Stimulated activated CD4-positive, alpha-beta T cell treated with anti-CD3 and anti-CD28 coated beads, Interleukin-12 subunit alpha, Interleukin-12 subunit beta, amount 100 ng/mL, for 48 hours (primary cell): ENCODE measurements around the gene SKA2.
"Not testable (repeated sequence)": the region's sequence is repeated elsewhere in the genome, so short reads cannot be mapped to it uniquely, and the experiment has no call there.

Experiments
- DNase-seq, 3 donors: peaks; one replicate each; pipeline ENCODE4 v3.0.0-alpha.2; 2020; ENCODE audit warnings: low read depth in 2 of 3, low spot score in 1 of 3

The SKA2 gene

DNA sequence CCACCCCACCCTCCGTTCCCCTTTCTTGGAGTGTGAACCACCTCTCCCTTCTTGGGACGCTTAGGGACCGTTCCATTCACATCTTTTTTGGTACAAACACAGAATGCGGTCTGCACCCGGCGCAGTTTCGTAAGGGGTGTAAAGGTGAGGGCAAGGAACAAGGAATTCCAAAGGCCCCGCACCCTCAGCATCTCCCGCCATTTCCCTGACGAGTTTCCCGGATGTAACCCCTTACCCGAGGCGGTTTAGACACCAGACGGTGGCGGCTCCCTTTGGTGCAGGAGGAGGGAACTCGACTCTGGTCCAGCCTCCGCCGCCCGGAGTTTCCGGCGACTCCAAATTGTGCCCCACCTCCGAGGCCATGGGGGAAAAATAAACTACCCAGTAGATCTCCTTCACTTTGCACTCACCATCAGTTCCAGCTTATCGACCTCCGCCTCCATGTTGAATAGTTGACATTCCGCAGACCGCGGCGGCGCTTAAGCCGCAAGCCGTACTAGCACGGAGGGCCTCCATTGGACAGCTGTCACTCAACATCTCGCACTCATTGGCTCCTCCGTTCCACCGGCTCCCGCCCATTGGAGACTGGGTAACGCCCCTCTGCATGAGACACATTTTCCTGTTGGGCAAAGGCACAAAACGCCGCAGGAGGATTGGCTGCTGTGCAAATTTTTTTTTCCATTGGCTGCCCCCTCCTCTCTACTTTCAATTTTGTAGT, at the start of gene SKA2:
Gene SKA2, minus strand, starts transcription at position 466 of the 718 bp plus-strand sequence. Its CDS starts 23 bp downstream, at position 443.
- DNase-seq: peak; percentile 94 to 97 (median 95)

GRCh38 chr17:59202320-59202719, 47.3 kb upstream of the SKA2 start:
- DNase-seq: no peak

DNA sequence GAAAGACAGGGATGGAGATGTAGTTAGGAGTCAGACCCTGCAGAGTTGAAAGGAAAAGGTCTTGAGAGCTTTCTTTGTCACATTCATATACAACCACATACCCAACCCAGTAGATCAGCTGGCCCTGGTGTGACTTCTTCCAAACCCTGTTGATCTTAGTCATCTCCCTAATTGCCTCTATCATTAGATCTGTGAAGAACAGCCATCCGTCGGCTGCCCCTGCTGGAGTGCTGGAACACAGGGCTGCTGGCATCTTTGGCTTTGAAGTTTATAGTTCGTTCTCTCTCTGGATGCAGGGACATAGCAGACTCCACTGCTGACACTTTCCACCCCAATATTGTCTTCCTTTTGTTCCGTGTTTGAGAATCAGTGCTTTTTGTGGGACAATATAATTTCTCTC, 44.4 kb upstream of the SKA2 start:
- no peak for DNase-seq

- DNase-seq: no peak
Measured at GRCh38 chr17:59193336-59193862, 38.4 kb upstream of the SKA2 start.

DNA sequence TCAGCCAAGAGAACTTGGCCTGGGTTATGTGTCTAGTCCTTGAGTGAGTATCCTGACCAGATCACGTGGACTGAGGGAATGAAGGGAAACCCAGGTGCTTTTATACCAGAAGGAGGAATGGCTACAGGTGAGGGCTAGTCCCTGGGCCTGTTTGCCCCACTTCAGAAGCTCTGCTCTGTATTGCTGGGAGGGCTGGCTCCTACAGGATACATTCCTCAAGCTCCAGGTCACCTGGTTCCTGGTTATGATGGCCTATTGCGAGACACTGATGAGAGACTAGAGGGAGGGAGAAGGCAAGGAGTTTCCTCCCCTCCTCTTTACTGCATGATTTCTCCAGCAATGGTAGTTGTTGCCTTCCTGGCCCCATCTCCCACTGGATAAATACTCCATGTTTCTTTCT, 35.8 kb upstream of the SKA2 start:
- DNase-seq: no peak

GRCh38 chr17:59186850-59187249, 31.9 kb upstream of the SKA2 start:
- no peak for DNase-seq

DNA sequence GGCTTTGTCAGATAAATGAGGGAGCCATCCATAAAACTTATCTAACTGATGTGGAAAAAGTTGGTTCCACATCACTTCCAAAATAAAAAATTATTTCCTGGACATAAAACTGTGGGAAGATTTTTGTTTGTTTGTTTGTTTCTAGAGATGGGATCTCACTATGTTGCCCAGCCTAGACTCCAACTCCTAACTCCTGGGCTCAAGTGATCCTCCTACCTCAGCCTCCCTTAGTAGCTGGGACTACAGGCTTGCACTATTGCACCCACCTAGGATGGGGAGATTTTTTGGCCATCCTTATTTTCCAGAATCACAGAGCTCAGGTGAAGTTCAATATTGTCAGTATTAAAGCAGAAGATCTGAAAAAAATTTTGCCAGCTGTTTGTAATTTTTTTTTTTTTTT, 31.0 kb upstream of the SKA2 start:
- DNase-seq: no peak

DNA sequence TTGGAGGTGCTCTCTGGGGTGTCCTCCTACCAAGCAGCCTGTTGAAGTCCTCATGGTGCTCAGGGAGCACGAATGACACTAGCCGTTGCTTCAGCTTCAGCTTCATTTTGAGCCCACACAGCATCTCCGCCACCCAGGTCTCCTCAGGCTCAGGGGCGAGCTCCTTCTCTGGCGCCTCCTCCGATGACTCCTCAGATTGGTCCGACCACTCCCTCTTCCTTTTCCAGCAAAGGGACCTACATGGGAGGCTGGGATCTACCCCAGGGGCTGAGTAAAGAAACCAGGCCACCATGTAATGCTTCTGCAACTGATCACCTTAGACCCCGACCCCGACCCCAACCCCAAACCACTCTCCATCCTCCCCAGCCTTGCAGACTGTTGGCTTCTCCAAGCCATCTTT, 26.5 kb upstream of the SKA2 start:
- no peak for DNase-seq

GRCh38 chr17:59180626-59181025, 25.6 kb upstream of the SKA2 start:
- no peak for DNase-seq

GRCh38 chr17:59179601-59180000, 24.6 kb upstream of the SKA2 start:
- not testable (repeated sequence) for DNase-seq

DNA sequence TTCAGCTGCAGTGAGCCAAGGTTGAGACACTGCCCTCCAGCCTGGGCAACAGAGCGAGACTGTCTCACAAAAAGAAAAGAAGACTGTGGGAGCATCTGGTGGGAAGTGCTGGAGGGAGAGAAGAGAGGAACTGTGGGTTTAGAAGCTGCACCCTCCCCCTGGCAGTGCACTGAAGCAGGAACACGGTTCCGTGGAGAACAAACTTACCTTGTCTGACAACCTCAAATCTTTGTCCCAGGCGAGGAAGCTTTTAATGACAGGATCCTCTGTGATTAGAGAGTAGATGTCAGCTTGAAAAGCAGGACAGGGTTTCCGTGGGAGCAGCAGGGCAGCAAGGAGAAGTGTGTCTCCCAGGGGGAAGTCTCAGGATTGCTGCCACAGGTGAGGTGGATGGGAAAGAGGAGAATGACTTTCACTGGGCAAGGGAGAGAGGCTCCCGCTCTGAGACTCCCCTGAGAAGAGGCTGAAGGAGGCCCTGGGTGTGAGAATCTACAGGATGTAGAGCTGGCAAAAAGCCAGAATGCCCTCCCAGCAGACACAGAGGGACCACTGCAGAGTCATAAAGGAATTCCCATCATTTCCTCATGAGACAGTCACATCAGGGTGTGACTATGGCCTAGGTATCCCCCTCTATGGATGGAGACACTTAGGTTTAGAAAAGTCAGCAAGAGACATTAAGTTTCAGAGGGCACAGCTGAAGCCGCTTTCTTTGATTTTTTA, 23.4 kb upstream of the SKA2 start:
- DNase-seq: no peak

- no peak for DNase-seq
Measured at GRCh38 chr17:59175076-59175475, 20.1 kb upstream of the SKA2 start.

- no peak for DNase-seq
Measured at GRCh38 chr17:59174671-59175070, 19.7 kb upstream of the SKA2 start.

GRCh38 chr17:59172436-59173004, 17.5 kb upstream of the SKA2 start:
- no peak for DNase-seq

GRCh38 chr17:59167571-59168001, 12.6 kb upstream of the SKA2 start:
- no peak for DNase-seq

GRCh38 chr17:59165933-59166342, 11.0 kb upstream of the SKA2 start:
- DNase-seq: peak in 2 of 3 donors; percentile 10 to 24

DNA sequence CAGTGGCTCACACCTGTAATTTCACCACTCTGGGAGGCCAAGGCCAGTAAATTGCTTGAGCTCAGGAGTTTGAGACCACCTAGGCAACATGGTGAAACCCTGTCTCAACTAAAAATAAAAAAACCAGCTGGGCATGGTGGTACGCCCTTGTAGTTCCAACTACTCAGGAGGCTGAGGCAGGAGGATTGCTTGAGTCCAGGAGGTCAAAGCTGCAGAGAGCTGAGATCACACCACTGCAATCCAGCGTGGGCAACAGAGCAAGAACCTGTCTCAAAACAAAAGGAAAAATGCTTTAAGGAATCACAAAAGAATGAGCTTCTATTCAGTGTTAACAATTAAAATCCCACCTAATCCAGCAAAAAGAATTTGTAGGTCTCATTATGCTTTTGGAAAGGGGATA, 6.5 kb upstream of the SKA2 start:
- DNase-seq: no peak

DNA sequence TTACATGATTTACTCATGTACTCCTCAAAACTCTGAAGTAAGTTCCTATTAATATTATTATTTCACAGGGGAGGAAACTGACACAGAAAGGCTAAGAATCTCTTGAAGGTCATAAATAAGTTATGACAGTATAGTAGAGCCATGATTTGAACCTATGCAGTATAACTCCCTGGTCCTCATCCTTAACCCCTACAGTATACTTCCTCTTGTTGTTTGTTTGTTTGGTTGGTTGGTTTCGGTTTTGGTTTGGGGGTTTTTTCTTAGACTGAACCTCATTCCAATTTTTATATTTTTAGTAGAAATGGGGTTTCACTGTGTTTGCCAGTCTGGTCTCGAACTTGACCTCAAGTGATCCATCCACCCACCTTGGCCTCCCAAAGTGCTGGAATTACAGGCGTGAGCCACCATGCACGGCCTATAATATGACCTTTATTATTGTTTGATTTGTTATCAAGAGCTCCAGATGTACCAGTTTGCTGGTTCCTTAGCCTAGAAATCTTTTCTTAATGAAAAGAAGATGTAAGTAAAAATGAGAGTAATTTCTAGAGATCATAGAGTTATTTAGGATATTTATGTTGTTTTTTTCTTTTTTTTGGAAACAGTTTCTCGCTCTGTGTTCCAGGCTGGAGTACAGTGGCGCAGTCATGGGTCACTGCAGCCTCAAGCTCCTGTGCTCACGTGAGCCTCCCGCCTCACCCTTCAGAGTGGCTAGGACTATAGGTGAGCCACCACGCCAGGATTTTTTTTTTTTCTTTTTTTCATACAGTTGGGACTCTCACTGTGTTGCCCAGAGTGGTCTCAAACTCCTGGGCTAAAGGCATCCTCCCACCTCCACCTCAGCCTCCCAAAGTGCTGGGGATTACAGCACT, 5.4 kb upstream of the SKA2 start:
- DNase-seq: no peak

DNA sequence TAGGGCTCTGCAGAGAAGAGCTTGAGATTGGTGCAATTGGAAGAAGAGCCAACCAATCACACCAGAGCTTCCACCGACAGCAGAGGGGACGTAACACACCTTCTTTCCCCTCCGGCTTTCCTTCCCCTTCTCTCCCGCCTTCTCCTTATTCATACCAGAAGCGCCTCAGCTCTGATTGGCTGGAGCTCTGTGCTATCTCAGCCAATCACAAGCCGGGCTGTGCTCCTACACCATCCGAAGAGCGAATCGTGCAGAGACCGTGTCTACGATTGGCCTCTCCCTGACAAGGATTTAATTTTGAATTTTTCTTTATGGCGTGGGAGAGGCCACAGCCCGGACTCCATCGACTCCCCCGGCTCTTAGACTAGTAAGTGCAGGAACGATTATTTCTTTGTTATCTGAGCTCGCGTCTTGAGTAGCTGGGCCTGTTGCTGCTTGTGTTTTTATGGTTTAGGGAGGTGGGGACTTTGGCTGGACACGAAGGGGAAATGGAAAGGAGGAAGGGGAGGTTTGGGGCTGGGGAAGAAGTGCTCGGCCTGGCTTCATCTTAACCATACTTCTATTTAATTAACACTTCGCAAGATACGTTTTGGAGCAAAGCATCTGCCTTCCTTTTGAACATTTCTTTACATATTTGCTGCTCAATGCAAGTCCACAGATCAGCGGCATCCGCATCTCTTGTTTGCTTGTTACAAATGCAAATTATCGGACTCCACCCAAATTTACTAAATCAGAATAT, 622 bp upstream of the SKA2 start, which contains the start of gene PRR11:
Gene PRR11, plus strand, starts transcription at position 308 of the 739 bp plus-strand sequence. CDS start 14,007 bp downstream, outside the sequence.
- DNase-seq: peak; percentile 84 to 91 (median 84)

DNA sequence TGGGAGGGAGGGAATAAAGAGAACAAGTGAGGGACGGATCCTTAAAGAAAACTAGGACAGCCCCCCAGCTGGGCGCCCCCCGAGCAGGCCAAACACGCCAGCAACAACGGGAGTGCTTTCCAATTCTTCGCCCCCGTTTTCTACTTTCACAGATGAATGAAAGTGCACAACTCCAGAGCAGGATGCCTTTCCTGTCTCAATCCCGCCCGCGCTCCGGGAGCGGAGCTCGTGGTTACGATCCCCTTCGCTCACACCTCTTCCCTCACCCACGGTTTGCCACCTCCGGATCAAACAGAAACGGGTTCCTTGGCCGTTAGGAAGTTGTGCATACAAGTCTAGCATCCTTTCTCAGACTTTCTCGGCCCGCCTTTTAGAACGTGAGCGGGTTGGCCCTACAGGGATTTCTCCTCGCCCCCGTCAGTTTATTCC, 680 bp downstream of the SKA2 start:
- DNase-seq: peak; percentile 21 to 30 (median 22)
